HCT116 (cell line): Measurements from ENCODE around the gene AOPEP. TPM values are rescaled to one million over a fixed set of nuclear protein-coding genes. Genes with fewer than 3 reads are reported as not detected.

Source experiments
- ATAC-seq: fragments of 200-7000 bp; cut with Tn5 transposase; 2 replicates; pipeline ENCODE4 v1.9.1; 2020; ENCODE audit warnings: mild to moderate bottlenecking, moderate library complexity
- BruUV-seq: library from RNA; stranded (reverse); fragments of 400-500 nt; replicated peaks from 2 replicates; lab custom pipeline; 2021; lab: Mats Ljungman, UMichigan
- CTCF ChIA-PET: fragments of 300-600 bp; sonication (Branson Sonifier 250); formaldehyde crosslinking; loops from one replicate; lab custom pipeline; 2021; ENCODE audit warnings: antibody characterized with exemption; lab: Charles Lee
- POLR2A ChIA-PET: fragments of 300-600, 350-600 bp; sonication (Branson Sonifier 250); formaldehyde crosslinking; loops from one replicate; lab custom pipeline; 2021; ENCODE audit warnings: antibody characterized with exemption; lab: Charles Lee
- RAD21 ChIA-PET, 2 experiments: fragments of 300-600 bp; sonication (Branson Sonifier 250); formaldehyde crosslinking; loops; one replicate each; lab custom pipeline; 2023; ENCODE audit warnings: low total read pairs in 2 of 2; ENCODE audit not compliant: uncharacterized antibody in 2 of 2, unreplicated experiment in 2 of 2, low non-redundant PET in 1 of 2; lab: Charles Lee
- DNase-seq: peaks from one replicate; pipeline ENCODE4 v3.0.0-alpha.2; 2010; ENCODE audit warnings: low read depth, low spot score
- H2AFZ ChIP-seq: fragments of 200-600 bp; shearing (Covaris generic), sonication (generic); 2 replicates; pipeline ENCODE4 v1.6.1; 2017; ENCODE audit warnings: low read depth, mixed run types, mixed read lengths, antibody characterized with exemption, low read length; ENCODE audit not compliant: poor library complexity, severe bottlenecking
- H3K27ac ChIP-seq: 2 replicates; pipeline ENCODE4 v1.5.1; 2012; ENCODE audit warnings: low read depth, low read length
- H3K27me3 ChIP-seq: fragments of 200-600 bp; sonication (generic); 2 replicates; pipeline ENCODE4 v1.6.1; 2016; ENCODE audit warnings: mixed run types, low read length, mixed read lengths; ENCODE audit not compliant: insufficient read depth
- H3K36me3 ChIP-seq, 2 experiments: fragments of 200-500 bp in 1 of 2; fragments of 200-600 bp in 1 of 2; sonication (Bioruptor generic) in 1 of 2; sonication (generic) in 1 of 2; 2 replicates each; pipeline versions ENCODE4 v1.5.1 to v1.6.1; 2014 to 2016; ENCODE audit warnings: low read length in 2 of 2, inconsistent platforms in 1 of 2, mixed read lengths in 1 of 2, mixed run types in 1 of 2; ENCODE audit not compliant: insufficient read depth in 2 of 2, control insufficient read depth in 1 of 2
- H3K4me1 ChIP-seq, 2 experiments: fragments of 200-600 bp in 1 of 2; sonication (generic) in 1 of 2; 2 replicates each; pipeline versions ENCODE4 v1.5.1 to v1.6.1; 2012 to 2017; ENCODE audit warnings: low read length in 2 of 2, inconsistent platforms in 1 of 2, mild to moderate bottlenecking in 1 of 2, mixed read lengths in 1 of 2, mixed run types in 1 of 2, moderate library complexity in 1 of 2; ENCODE audit not compliant: insufficient read depth in 2 of 2, control insufficient read depth in 1 of 2
- H3K4me2 ChIP-seq: fragments of 200-600 bp; sonication (generic); 2 replicates; pipeline ENCODE4 v1.6.1; 2017; ENCODE audit warnings: mixed run types, low read length, mixed read lengths
- H3K4me3 ChIP-seq, 2 experiments: fragments of 200-600 bp in 1 of 2; sonication (generic) in 1 of 2; replicated peaks in 1 of 2; 2 replicates each; pipeline ENCODE4 v1.5.1; 2011 to 2016; ENCODE audit warnings: low read length in 2 of 2, control low read depth in 1 of 2, low read depth in 1 of 2, mild to moderate bottlenecking in 1 of 2, mixed read lengths in 1 of 2, mixed run types in 1 of 2
- H3K79me2 ChIP-seq: fragments of 200-600 bp; sonication (generic); 2 replicates; pipeline ENCODE4 v1.6.1; 2017; ENCODE audit warnings: mild to moderate bottlenecking, mixed run types, low read length, moderate library complexity, mixed read lengths; ENCODE audit not compliant: insufficient read depth
- H3K9ac ChIP-seq: fragments of 200-600 bp; sonication (generic); 2 replicates; pipeline ENCODE4 v1.6.1; 2016; ENCODE audit warnings: low read length, mixed read lengths
- H3K9me2 ChIP-seq: fragments of 200-600 bp; sonication (generic), shearing (Covaris generic); 2 replicates; pipeline ENCODE4 v1.6.1; 2017; ENCODE audit warnings: mixed run types, mild to moderate bottlenecking, moderate library complexity; ENCODE audit not compliant: insufficient read depth
- H3K9me3 ChIP-seq, 2 experiments: fragments of 200-500 bp in 1 of 2; fragments of 200-600 bp in 1 of 2; sonication (Bioruptor generic) in 1 of 2; sonication (generic) in 1 of 2; 2 replicates each; pipeline ENCODE4 v1.6.1; 2014 to 2017; ENCODE audit warnings: low read length in 2 of 2, mixed read lengths in 2 of 2, inconsistent platforms in 1 of 2, low read depth in 1 of 2, mild to moderate bottlenecking in 1 of 2, mixed run types in 1 of 2, moderate library complexity in 1 of 2; ENCODE audit not compliant: control insufficient read depth in 1 of 2, insufficient read depth in 1 of 2
- H4K20me1 ChIP-seq: fragments of 200-600 bp; sonication (generic), shearing (Covaris generic); 2 replicates; pipeline ENCODE4 v1.6.1; 2017; ENCODE audit warnings: mixed run types, mild to moderate bottlenecking, moderate library complexity; ENCODE audit not compliant: insufficient read depth
- ATF3 ChIP-seq: IDR thresholded peaks from 2 replicates; pipeline ENCODE4 v1.6.1; 2012
- CBX3 ChIP-seq: IDR thresholded peaks from 2 replicates; pipeline ENCODE4 v1.6.1; 2012; ENCODE audit warnings: low read depth
- CTCF ChIP-seq, 3 experiments: fragments of 200-600 bp in 1 of 3; sonication (generic) in 1 of 3; IDR thresholded peaks in 2 of 3; conservative IDR thresholded peaks in 1 of 3; 2 replicates each; pipeline ENCODE4 v1.5.1; 2012 to 2017; ENCODE audit warnings: low read depth in 2 of 3, low read length in 2 of 3, antibody characterized with exemption in 1 of 3, borderline replicate concordance in 1 of 3, control low read depth in 1 of 3, mild to moderate bottlenecking in 1 of 3, mixed read lengths in 1 of 3, mixed run types in 1 of 3, moderate library complexity in 1 of 3; ENCODE audit not compliant: insufficient read depth in 1 of 3
- EGR1 ChIP-seq: IDR thresholded peaks from 2 replicates; pipeline ENCODE4 v1.6.1; 2012; ENCODE audit warnings: low read depth
- ELF1 ChIP-seq: IDR thresholded peaks from 2 replicates; pipeline ENCODE4 v1.6.1; 2012; ENCODE audit warnings: low read depth, borderline replicate concordance
- EZH2 ChIP-seq: fragments of 200-600 bp; sonication (generic); IDR thresholded peaks from 2 replicates; pipeline ENCODE4 v1.6.1; 2017; ENCODE audit warnings: antibody characterized with exemption, mixed run types
- FOSL1 ChIP-seq: IDR thresholded peaks from 2 replicates; pipeline ENCODE4 v1.6.1; 2012; ENCODE audit warnings: low read depth
- JUND ChIP-seq: IDR thresholded peaks from 2 replicates; pipeline ENCODE4 v1.6.1; 2012
- MAX ChIP-seq: IDR thresholded peaks from 2 replicates; pipeline ENCODE4 v1.6.1; 2012
- POLR2AphosphoS5 ChIP-seq: IDR thresholded peaks from 2 replicates; pipeline ENCODE4 v1.6.1; 2011; ENCODE audit warnings: mild to moderate bottlenecking, low read depth, low read length, moderate library complexity
- RAD21 ChIP-seq: IDR thresholded peaks from 2 replicates; pipeline ENCODE4 v1.6.1; 2012; ENCODE audit warnings: low read depth, mild to moderate bottlenecking
- SIN3A ChIP-seq: IDR thresholded peaks from 2 replicates; pipeline ENCODE4 v1.6.1; 2012; ENCODE audit warnings: low read depth
- TCF7L2 ChIP-seq: IDR thresholded peaks from 2 replicates; pipeline ENCODE4 v1.7.0; 2011; ENCODE audit warnings: borderline replicate concordance, inconsistent platforms; ENCODE audit not compliant: insufficient read depth, insufficient read length; ENCODE audit errors: extremely low read depth
- YY1 ChIP-seq: IDR thresholded peaks from 2 replicates; pipeline ENCODE4 v1.6.1; 2011; ENCODE audit warnings: low read length, low read depth, moderate library complexity, mild to moderate bottlenecking; ENCODE audit not compliant: insufficient replicate concordance; ENCODE audit errors: extremely low read depth
- ZFX ChIP-seq: fragments of 450-650 bp; IDR thresholded peaks from 2 replicates; pipeline ENCODE4 v1.6.1; 2017
- ZNF274 ChIP-seq: fragments of 200-500 bp; sonication (Bioruptor generic); IDR thresholded peaks from 2 replicates; pipeline ENCODE4 v1.6.1; 2014; ENCODE audit warnings: mild to moderate bottlenecking, low read depth, low read length, inconsistent platforms
- intact Hi-C: fragments of 100-400 bp; cut with micrococcal nuclease; formaldehyde crosslinking; loops from 2 replicates; pipeline ENCODE4 v1.10.0; 2022
- total RNA-seq: library from RNA; stranded (reverse); gene quantifications from one replicate; pipeline ENCODE4 v1.2.1, GENCODE V29; 2021; ENCODE audit not compliant: unreplicated experiment

Gene AOPEP
- total RNA-seq, 1 experiment from 2014 or later: 15.1 TPM

- H3K9ac ChIP-seq: no peak overlapping the region
- POLR2A ChIA-PET: no interaction called here
- CTCF ChIA-PET: interaction anchor here (1.4 to 2.1 kb wide), 2 partner anchors 18 to 25 kb away, joined by 3 to 6 read pairs; no protein-coding TSS in a partner anchor
- no peak overlapping the region for H3K4me3 ChIP-seq
- H3K4me2 ChIP-seq: no peak overlapping the region
- H3K4me1 ChIP-seq: peaks cover 0 to 12% of the 10 kb centered on the region in 2 experiments; a peak in 2 of 4 replicates
- no peak overlapping the region for H2AFZ ChIP-seq
- H3K9me2 ChIP-seq: no peaks in the 10 kb centered on the region
- intact Hi-C loops: no loop called here
- H3K36me3 ChIP-seq: no peaks in the 10 kb centered on the region
- no peaks in the 10 kb centered on the region for H3K79me2 ChIP-seq
- H3K27ac ChIP-seq: no peak overlapping the region
- ATAC-seq: no peak
- no peaks in the 10 kb centered on the region for H3K27me3 ChIP-seq
- no peaks in the 10 kb centered on the region for H4K20me1 ChIP-seq
- TF ChIP-seq SIN3A: no peak
- TF ChIP-seq ATF3: no peak
- TF ChIP-seq JUND: no peak
- TF ChIP-seq, all 23 proteins: peak for 0
- H3K9me3 ChIP-seq: no peaks in the 10 kb centered on the region
- RAD21 ChIA-PET: no interaction called here
- DNase-seq: no peak
- no TSS peak for BruUV-seq
Measured at GRCh38 chr9:95102001-95102433, 375.5 kb downstream of the AOPEP start.

GRCh38 chr9:95102572-95102971 lies 376.1 kb downstream of the AOPEP start:
- no peak overlapping the region for H3K4me3 ChIP-seq
- TF ChIP-seq EZH2 (no peak), POLR2AphosphoS5 (no peak), ZFX (no peak), YY1 (no peak), ELF1 (no peak), MAX (no peak), CTCF (IDR thresholded peaks at IDR 0.05 in 2 of 3, conservative IDR thresholded peaks at IDR 0.05 in 1 of 3; ENCODE audit: borderline replicate concordance in 1 of 3, insufficient read depth in 1 of 3, low read depth in 2 of 3, low read length in 2 of 3) (no peak), EGR1 (no peak), CBX3 (no peak), TCF7L2 (no peak), ZNF274 (no peak), RAD21 (no peak), JUND (no peak), FOSL1 (no peak)
- no peak overlapping the region for H3K4me2 ChIP-seq
- ATAC-seq (no peak), DNase-seq (no peak)
- no peaks in the 10 kb centered on the region for H3K27me3 ChIP-seq
- H3K9ac ChIP-seq: no peak overlapping the region
- no peaks in the 10 kb centered on the region for H3K9me3 ChIP-seq
- H3K27ac ChIP-seq: no peak overlapping the region
- no peaks in the 10 kb centered on the region for H3K36me3 ChIP-seq
- intact Hi-C loops: no loop called here
- ChIA-PET RAD21 (no interaction called here), CTCF (interaction anchor here (1.4 to 2.1 kb wide), 2 partner anchors 18 to 25 kb away, joined by 3 to 6 read pairs; no protein-coding TSS in a partner anchor), POLR2A (no interaction called here)
- no peaks in the 10 kb centered on the region for H3K79me2 ChIP-seq
- peaks cover 0 to 12% of the 10 kb centered on the region in 2 experiments; a peak in 2 of 4 replicates for H3K4me1 ChIP-seq
- H4K20me1 ChIP-seq: no peaks in the 10 kb centered on the region
- H3K9me2 ChIP-seq: no peaks in the 10 kb centered on the region
- no peak overlapping the region for H2AFZ ChIP-seq
- no TSS peak for BruUV-seq
